Measurements from ENCODE around the gene FGF1. TPM values are rescaled to one million over a fixed set of nuclear protein-coding genes. Genes with fewer than 3 reads are reported as not detected.

Gene FGF1
- total and polyA plus RNA-seq, 3 donors from 2014 or later, result 1.9 to 4.4 (median 2.2) TPM

- H3K27ac ChIP-seq, result no peak overlapping the region
- no peak for TF ChIP-seq CTCF (IDR thresholded peaks at IDR 0.05)
- no peak for TF ChIP-seq POLR2A (IDR thresholded peaks at IDR 0.05)
- intact Hi-C loops (cut with DNase I; ENCODE audit: low total_unique reads), result no loop called here
- no peak for DNase-seq
- H3K36me3 ChIP-seq (ENCODE audit: low read depth, missing control alignments), result no peaks in the 10 kb centered on the region
- peaks cover 2% of the 10 kb centered on the region for H3K4me1 ChIP-seq
- H3K9me3 ChIP-seq, result no peaks in the 10 kb centered on the region
- no peak overlapping the region for H3K4me3 ChIP-seq
- 84 to 88% methylated on average over 5 of the region's 5 CpGs for WGBS, 2 donors
- no peaks in the 10 kb centered on the region for H3K27me3 ChIP-seq
These were observed 5.2 kb downstream of the FGF1 start for GRCh38 chr5:142680605-142681259.

GRCh38 chr5:142679744-142680143, 6.1 kb downstream of the FGF1 start:
- no peaks in the 10 kb centered on the region for H3K27me3 ChIP-seq
- intact Hi-C loops (cut with DNase I; ENCODE audit: low total_unique reads), result no loop called here

GRCh38 chr5:142678529-142678928, 7.4 kb downstream of the FGF1 start:
- Histone ChIP-seq H3K4me1 (no peaks in the 10 kb centered on the region), H3K27me3 (no peaks in the 10 kb centered on the region), H3K4me3 (no peak overlapping the region), H3K9me3 (no peaks in the 10 kb centered on the region), H3K27ac (no peak overlapping the region), H3K36me3 (ENCODE audit: low read depth, missing control alignments) (no peaks in the 10 kb centered on the region)
- WGBS, 2 donors, result 73 to 89% methylated on average over 4 of the region's 4 CpGs
- TF ChIP-seq POLR2A (IDR thresholded peaks at IDR 0.05), result no peak
- no peak for TF ChIP-seq CTCF (IDR thresholded peaks at IDR 0.05)
- no peak for DNase-seq
- intact Hi-C loops (cut with DNase I; ENCODE audit: low total_unique reads), result no loop called here

More at GRCh38 chr5:142679744-142680143, 6.1 kb downstream of the FGF1 start:
- TF ChIP-seq CTCF (IDR thresholded peaks at IDR 0.05) (no peak), POLR2A (IDR thresholded peaks at IDR 0.05) (no peak)
- Histone ChIP-seq H3K4me1 (no peaks in the 10 kb centered on the region), H3K9me3 (no peaks in the 10 kb centered on the region), H3K36me3 (ENCODE audit: low read depth, missing control alignments) (no peaks in the 10 kb centered on the region), H3K27ac (no peak overlapping the region), H3K4me3 (no peak overlapping the region)
- no peak for DNase-seq
- 95 to 97% methylated on average over 2 of the region's 2 CpGs for WGBS, 2 donors

- no peaks in the 10 kb centered on the region for H3K36me3 ChIP-seq (ENCODE audit: low read depth, missing control alignments)
- no peak for DNase-seq
- no peaks in the 10 kb centered on the region for H3K9me3 ChIP-seq
- no peak overlapping the region for H3K27ac ChIP-seq
- WGBS, 2 donors, result 93 to 94% methylated on average over 2 of the region's 2 CpGs
- TF ChIP-seq POLR2A (IDR thresholded peaks at IDR 0.05) (no peak), CTCF (IDR thresholded peaks at IDR 0.05) (no peak)
- no peak overlapping the region for H3K4me3 ChIP-seq
- H3K27me3 ChIP-seq, result no peaks in the 10 kb centered on the region
- H3K4me1 ChIP-seq, result no peaks in the 10 kb centered on the region
- intact Hi-C loops (cut with DNase I; ENCODE audit: low total_unique reads), result no loop called here
These were observed 8.7 kb downstream of the FGF1 start for GRCh38 chr5:142677198-142677597.

GRCh38 chr5:142676318-142676717, 9.6 kb downstream of the FGF1 start:
- Histone ChIP-seq H3K4me3 (no peak overlapping the region), H3K9me3 (no peaks in the 10 kb centered on the region), H3K27me3 (no peaks in the 10 kb centered on the region), H3K36me3 (ENCODE audit: low read depth, missing control alignments) (no peaks in the 10 kb centered on the region), H3K27ac (no peak overlapping the region), H3K4me1 (no peaks in the 10 kb centered on the region)
- DNase-seq, result no peak
- WGBS, 2 donors, result 85 to 93% methylated on average over 4 of the region's 4 CpGs
- TF ChIP-seq CTCF (IDR thresholded peaks at IDR 0.05) (no peak), POLR2A (IDR thresholded peaks at IDR 0.05) (no peak)
- intact Hi-C loops (cut with DNase I; ENCODE audit: low total_unique reads), result no loop called here
